PC-3 (cell line): ENCODE results near the gene WDR19. TPM values are rescaled to one million over a fixed set of nuclear protein-coding genes. Genes with fewer than 3 reads are reported as not detected.

Source experiments
- ATAC-seq: fragments of 200-7000 bp; cut with Tn5 transposase; 2 replicates; pipeline ENCODE4 v1.9.1; 2020; ENCODE audit warnings: mild to moderate bottlenecking, moderate library complexity
- BruUV-seq: library from RNA; stranded (reverse); fragments of 400-500 nt; replicated peaks from 2 replicates; lab custom pipeline; 2021; lab: Mats Ljungman, UMichigan
- CTCF ChIA-PET: fragments of 300-600 bp; sonication (Branson Sonifier 250); formaldehyde crosslinking; loops from one replicate; lab custom pipeline; 2022; ENCODE audit warnings: antibody characterized with exemption; lab: Charles Lee
- POLR2A ChIA-PET: fragments of 300-600 bp; sonication (Branson Sonifier 250); formaldehyde crosslinking; loops from one replicate; lab custom pipeline; 2022; ENCODE audit warnings: antibody characterized with exemption; ENCODE audit not compliant: unreplicated experiment; lab: Charles Lee
- DNase-seq: peaks from one replicate; pipeline ENCODE4 v3.0.0-alpha.2; 2015
- H2AFZ ChIP-seq: fragments of 300-600 bp; sonication (generic); 2 replicates; pipeline ENCODE4 v1.6.0; 2016; ENCODE audit warnings: antibody characterized with exemption, low read length
- H3F3A ChIP-seq: fragments of 300-600 bp; sonication (generic); one replicate; pipeline ENCODE4 v1.6.0; 2017; ENCODE audit warnings: antibody characterized with exemption, low read length, control low read depth, mild to moderate bottlenecking; ENCODE audit not compliant: unreplicated experiment
- H3K27ac ChIP-seq: fragments of 300-600 bp; sonication (generic); 2 replicates; pipeline ENCODE4 v1.5.1; 2016; ENCODE audit warnings: mild to moderate bottlenecking, low read length
- H3K27me3 ChIP-seq: fragments of 300-600 bp; sonication (generic); 2 replicates; pipeline ENCODE4 v1.6.1; 2016; ENCODE audit warnings: low read length, mixed read lengths
- H3K36me3 ChIP-seq: fragments of 300-600 bp; sonication (generic); 2 replicates; pipeline ENCODE4 v1.6.1; 2016; ENCODE audit warnings: low read depth, mixed run types, low read length, mixed read lengths
- H3K4me1 ChIP-seq: fragments of 300-600 bp; sonication (generic); 2 replicates; pipeline ENCODE4 v1.5.1; 2016; ENCODE audit warnings: low read length; ENCODE audit not compliant: insufficient read depth
- H3K4me2 ChIP-seq: fragments of 300-600 bp; sonication (generic); 2 replicates; pipeline ENCODE4 v1.6.0; 2016; ENCODE audit warnings: low read length
- H3K4me3 ChIP-seq: fragments of 300-600 bp; sonication (generic); 2 replicates; pipeline ENCODE4 v1.5.1; 2016; ENCODE audit warnings: mild to moderate bottlenecking, low read length, mixed read lengths
- H3K79me2 ChIP-seq: fragments of 300-600 bp; sonication (generic); 2 replicates; pipeline ENCODE4 v1.6.1; 2017; ENCODE audit warnings: low read length, mixed read lengths
- H3K9ac ChIP-seq: fragments of 300-600 bp; sonication (generic); 2 replicates; pipeline ENCODE4 v1.6.0; 2016; ENCODE audit warnings: mild to moderate bottlenecking, low read length
- H3K9me2 ChIP-seq: fragments of 300-600 bp; sonication (generic); replicated peaks from 2 replicates; pipeline ENCODE4 v1.6.1; 2016; ENCODE audit warnings: mixed run types, low read length, mixed read lengths
- H3K9me3 ChIP-seq: fragments of 300-600 bp; sonication (generic); 2 replicates; pipeline ENCODE4 v1.6.1; 2016; ENCODE audit warnings: low read length, mixed read lengths
- H4K20me1 ChIP-seq: fragments of 300-600 bp; sonication (generic); 2 replicates; pipeline ENCODE4 v1.6.1; 2016; ENCODE audit warnings: low read length, mixed read lengths
- CTCF ChIP-seq: fragments of 300-600 bp; sonication (generic); conservative IDR thresholded peaks from 2 replicates; pipeline ENCODE4 v1.5.1; 2017; ENCODE audit warnings: antibody characterized with exemption, low read depth, mild to moderate bottlenecking, low read length
- EZH2 ChIP-seq: fragments of 300-600 bp; sonication (generic); IDR thresholded peaks from one replicate; pipeline ENCODE4 v1.6.1; 2017; ENCODE audit warnings: antibody characterized with exemption, mild to moderate bottlenecking, low read length; ENCODE audit not compliant: unreplicated experiment
- EZH2phosphoT487 ChIP-seq: fragments of 300-600 bp; sonication (generic); IDR thresholded peaks from 2 replicates; pipeline ENCODE4 v1.6.1; 2018; ENCODE audit warnings: mild to moderate bottlenecking, antibody characterized with exemption, low read length, borderline replicate concordance
- intact Hi-C: fragments of 100-400 bp; cut with micrococcal nuclease; formaldehyde crosslinking; loops from 2 replicates; pipeline ENCODE4 v1.9.0; 2023
- total RNA-seq: library from RNA; depleted of rRNA; stranded (reverse); fragments of >200 nt; gene quantifications from 2 replicates; pipeline ENCODE4 v1.2.3, GENCODE V29; 2014

The WDR19 gene
- total RNA-seq, 1 experiment from 2014 or later = 11.0 TPM

- H3K4me2 ChIP-seq = no peak overlapping the region
- no peak overlapping the region for H2AFZ ChIP-seq
- POLR2A ChIA-PET = no interaction called here
- no peak overlapping the region for H3K27ac ChIP-seq
- CTCF ChIA-PET = no interaction called here
- no peaks in the 10 kb centered on the region for H3K27me3 ChIP-seq
- H3K9me3 ChIP-seq = no peaks in the 10 kb centered on the region
- H3K9ac ChIP-seq = no peak overlapping the region
- no peaks in the 10 kb centered on the region for H3K36me3 ChIP-seq
- H3K4me3 ChIP-seq = no peak overlapping the region
- H3F3A ChIP-seq = no peaks in the 10 kb centered on the region
- H3K79me2 ChIP-seq = no peaks in the 10 kb centered on the region
- no peaks in the 10 kb centered on the region for H3K4me1 ChIP-seq
- H4K20me1 ChIP-seq = no peaks in the 10 kb centered on the region
- BruUV-seq = no TSS peak
- TF ChIP-seq EZH2 (no peak), EZH2phosphoT487 (no peak)
- intact Hi-C loops = no loop called here
- no peak for DNase-seq
- no peaks in the 10 kb centered on the region for H3K9me2 ChIP-seq
- ATAC-seq = no peak
Measured at GRCh38 chr4:39235021-39235420, 52.7 kb downstream of the WDR19 start.

- Histone ChIP-seq H3K9ac (no peak overlapping the region), H3K27ac (no peak overlapping the region), H3K36me3 (no peaks in the 10 kb centered on the region), H3K4me3 (no peak overlapping the region), H3K9me2 (no peaks in the 10 kb centered on the region), H3K79me2 (no peaks in the 10 kb centered on the region), H3K27me3 (no peaks in the 10 kb centered on the region), H3F3A (no peaks in the 10 kb centered on the region), H4K20me1 (no peaks in the 10 kb centered on the region), H2AFZ (no peak overlapping the region), H3K4me2 (no peak overlapping the region), H3K4me1 (no peaks in the 10 kb centered on the region), H3K9me3 (no peaks in the 10 kb centered on the region)
- ChIA-PET CTCF (no interaction called here), POLR2A (interaction anchor here (0.7 kb wide), 1 partner anchor 166 kb away, joined by 3 read pairs; no protein-coding TSS in a partner anchor)
- no peak for TF ChIP-seq EZH2
- no peak for TF ChIP-seq CTCF
- TF ChIP-seq EZH2phosphoT487 = no peak
- no TSS peak for BruUV-seq
- DNase-seq = no peak
- ATAC-seq = no peak
- intact Hi-C loops = no loop called here
Measured at GRCh38 chr4:39235696-39236095, 53.4 kb downstream of the WDR19 start.

- DNase-seq (no peak), ATAC-seq (no peak)
- Histone ChIP-seq H4K20me1 (no peaks in the 10 kb centered on the region), H3K4me1 (no peaks in the 10 kb centered on the region), H3K4me2 (no peak overlapping the region), H3K27me3 (no peaks in the 10 kb centered on the region), H3F3A (no peaks in the 10 kb centered on the region), H2AFZ (no peak overlapping the region), H3K9ac (no peak overlapping the region), H3K4me3 (no peak overlapping the region), H3K36me3 (no peaks in the 10 kb centered on the region), H3K9me2 (no peaks in the 10 kb centered on the region), H3K27ac (no peak overlapping the region), H3K79me2 (no peaks in the 10 kb centered on the region), H3K9me3 (no peaks in the 10 kb centered on the region)
- intact Hi-C loops = no loop called here
- POLR2A ChIA-PET = no interaction called here
- TF ChIP-seq EZH2 (no peak), EZH2phosphoT487 (no peak), CTCF (no peak)
- CTCF ChIA-PET = no interaction called here
- BruUV-seq = no TSS peak
Measured at GRCh38 chr4:39237179-39237578, 54.9 kb downstream of the WDR19 start.
